ENCODE results near the gene DBH.

The DBH gene

GRCh38 chr9:133701321-133701980, 65.3 kb downstream of the DBH start:
- TF ChIP-seq CTCF (IDR thresholded peaks at IDR 0.05; ENCODE audit: unreplicated experiment in 3 of 3), result no peak
- H3K27me3 Mint-ChIP-seq (ENCODE audit: low read depth), result peaks cover 5% of the 10 kb centered on the region
- H3K9me3 Mint-ChIP-seq, result no peaks in the 10 kb centered on the region
- H3K4me1 Mint-ChIP-seq, result peaks cover 23% of the 10 kb centered on the region
- H3K36me3 Mint-ChIP-seq (ENCODE audit: low read depth), result peaks cover 9% of the 10 kb centered on the region
- H3K27ac Mint-ChIP-seq, result peak overlapping the region in 2 of 3 experiments; percentile 26 to 54
- H3K4me3 Mint-ChIP-seq, result peak overlapping the region in 1 of 3 experiments; percentile 23

DNA sequence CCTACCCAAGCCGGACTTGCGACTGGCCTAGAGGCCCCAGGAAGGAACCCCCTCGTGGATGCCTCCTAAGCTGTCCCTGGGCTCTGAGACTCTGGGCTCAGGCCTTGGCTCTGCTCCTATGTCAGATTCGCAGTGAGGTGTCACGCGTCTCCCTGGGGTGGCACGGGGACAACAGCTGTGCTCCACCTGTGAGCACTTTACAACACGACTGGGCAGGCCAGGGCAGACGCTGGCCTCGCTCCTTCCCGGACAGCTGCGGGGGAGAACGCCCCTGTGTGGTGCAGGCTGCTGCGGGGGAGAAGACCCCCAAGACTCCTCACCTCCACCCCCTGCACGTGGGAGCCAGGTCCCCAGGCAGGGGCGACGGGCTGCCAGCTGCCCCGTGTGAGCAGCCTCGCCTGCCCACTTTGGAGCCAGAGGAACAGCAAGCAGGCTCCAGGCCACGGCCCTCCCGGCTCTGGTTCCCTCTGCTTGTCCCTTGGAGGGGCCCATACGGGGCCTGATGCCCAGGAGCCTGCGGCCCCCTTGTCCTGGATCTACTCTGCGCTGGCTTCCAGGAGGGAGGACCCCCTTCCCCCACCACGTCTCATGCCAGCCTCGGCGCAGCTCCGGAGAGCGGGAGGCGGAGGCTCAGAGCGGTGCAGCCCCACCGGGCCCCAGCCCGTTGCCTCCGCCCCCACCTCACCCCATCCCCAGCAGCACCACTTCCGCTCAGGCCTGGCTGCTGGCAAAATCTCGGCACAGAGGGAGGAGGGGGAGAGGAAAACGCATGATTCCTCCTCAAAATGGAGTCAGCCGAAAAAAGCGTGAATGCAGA, 66.0 kb downstream of the DBH start:
- peak overlapping the region; percentile 48 to 85 (median 54) for H3K27ac Mint-ChIP-seq
- H3K36me3 Mint-ChIP-seq (ENCODE audit: low read depth), result peaks cover 9% of the 10 kb centered on the region
- peaks cover 30% of the 10 kb centered on the region for H3K4me1 Mint-ChIP-seq
- H3K27me3 Mint-ChIP-seq (ENCODE audit: low read depth), result peaks cover 5% of the 10 kb centered on the region
- peak overlapping the region; percentile 66 to 70 (median 66) for H3K4me3 Mint-ChIP-seq
- H3K9me3 Mint-ChIP-seq, result no peaks in the 10 kb centered on the region
- no peak for TF ChIP-seq CTCF (IDR thresholded peaks at IDR 0.05; ENCODE audit: unreplicated experiment in 3 of 3)

GRCh38 chr9:133702798-133703590, 66.8 kb downstream of the DBH start:
- H3K9me3 Mint-ChIP-seq, result no peaks in the 10 kb centered on the region
- peak overlapping the region; percentile 31 to 85 (median 48) for H3K27ac Mint-ChIP-seq
- peaks cover 9% of the 10 kb centered on the region for H3K36me3 Mint-ChIP-seq (ENCODE audit: low read depth)
- peak overlapping the region; percentile 66 to 70 (median 66) for H3K4me3 Mint-ChIP-seq
- TF ChIP-seq CTCF (IDR thresholded peaks at IDR 0.05; ENCODE audit: unreplicated experiment in 3 of 3), result no peak
- peaks cover 33% of the 10 kb centered on the region for H3K4me1 Mint-ChIP-seq
- peaks cover 5% of the 10 kb centered on the region for H3K27me3 Mint-ChIP-seq (ENCODE audit: low read depth)

- Mint-ChIP-seq H3K4me3 (no peak overlapping the region), H3K27me3 (ENCODE audit: low read depth) (peaks cover 5% of the 10 kb centered on the region), H3K27ac (no peak overlapping the region), H3K4me1 (peaks cover 33% of the 10 kb centered on the region), H3K36me3 (ENCODE audit: low read depth) (peaks cover 4% of the 10 kb centered on the region), H3K9me3 (no peaks in the 10 kb centered on the region)
- TF ChIP-seq CTCF (IDR thresholded peaks at IDR 0.05; ENCODE audit: unreplicated experiment in 3 of 3), result no peak
These were observed 67.6 kb downstream of the DBH start for GRCh38 chr9:133703591-133704399.

- peaks cover 3% of the 10 kb centered on the region for H3K36me3 Mint-ChIP-seq (ENCODE audit: low read depth)
- no peaks in the 10 kb centered on the region for H3K9me3 Mint-ChIP-seq
- peaks cover 41% of the 10 kb centered on the region for H3K4me1 Mint-ChIP-seq
- H3K27ac Mint-ChIP-seq, result no peak overlapping the region
- no peak overlapping the region for H3K4me3 Mint-ChIP-seq
- H3K27me3 Mint-ChIP-seq (ENCODE audit: low read depth), result peaks cover 8% of the 10 kb centered on the region
- TF ChIP-seq CTCF (IDR thresholded peaks at IDR 0.05; ENCODE audit: unreplicated experiment in 3 of 3), result no peak
These were observed 68.6 kb downstream of the DBH start for GRCh38 chr9:133704711-133705181.

All from nephron (organoid).